Mesendoderm (in vitro differentiated cells): ENCODE measurements around the gene STEAP1B.

ENCODE experiments used
- DNase-seq: peaks from one replicate; pipeline ENCODE4 v3.0.0; 2013
- H2AK5ac ChIP-seq: 2 replicates; pipeline ENCODE4 v1.6.1; 2013; ENCODE audit warnings: low read length, inconsistent platforms
- H2BK120ac ChIP-seq: 2 replicates; pipeline ENCODE4 v1.6.1; 2013; ENCODE audit warnings: low read depth, mild to moderate bottlenecking, low read length, moderate library complexity, mixed read lengths
- H2BK15ac ChIP-seq: replicated peaks from 2 replicates; pipeline ENCODE4 v1.6.1; 2013; ENCODE audit warnings: low read depth, mild to moderate bottlenecking, moderate library complexity
- H2BK5ac ChIP-seq: 2 replicates; pipeline ENCODE4 v1.6.1; 2013; ENCODE audit warnings: low read length, inconsistent platforms
- H3K18ac ChIP-seq: 2 replicates; pipeline ENCODE4 v1.6.1; 2013; ENCODE audit warnings: mild to moderate bottlenecking, low read length, mixed read lengths
- H3K23ac ChIP-seq: one replicate; pipeline ENCODE4 v1.6.1; 2013; ENCODE audit warnings: low read length
- H3K27ac ChIP-seq: 2 replicates; pipeline ENCODE4 v1.5.1; 2013; ENCODE audit warnings: low read depth, mild to moderate bottlenecking, inconsistent platforms, low read length, moderate library complexity
- H3K27me3 ChIP-seq: 2 replicates; pipeline ENCODE4 v1.6.1; 2013; ENCODE audit warnings: low read length, control low read depth, mild to moderate bottlenecking, inconsistent platforms; ENCODE audit not compliant: insufficient read depth, poor library complexity
- H3K36me3 ChIP-seq: 2 replicates; pipeline ENCODE4 v1.6.1; 2013; ENCODE audit warnings: low read length, inconsistent platforms; ENCODE audit not compliant: control insufficient read depth, insufficient read depth
- H3K4ac ChIP-seq: one replicate; pipeline ENCODE4 v1.6.1; 2013; ENCODE audit warnings: low read depth, mild to moderate bottlenecking, low read length, moderate library complexity
- H3K4me1 ChIP-seq: 2 replicates; pipeline ENCODE4 v1.6.1; 2013; ENCODE audit warnings: low read depth, low read length, inconsistent platforms; ENCODE audit not compliant: control insufficient read depth
- H3K4me2 ChIP-seq: 2 replicates; pipeline ENCODE4 v1.6.1; 2013; ENCODE audit warnings: low read length
- H3K4me3 ChIP-seq: 2 replicates; pipeline ENCODE4 v1.5.1; 2013; ENCODE audit warnings: mild to moderate bottlenecking, low read length
- H3K56ac ChIP-seq: one replicate; pipeline ENCODE4 v1.6.1; 2013; ENCODE audit warnings: low read length
- H3K79me1 ChIP-seq: 2 replicates; pipeline ENCODE4 v1.6.1; 2013; ENCODE audit warnings: low read length, inconsistent platforms
- H3K79me2 ChIP-seq: 2 replicates; pipeline ENCODE4 v1.6.1; 2013; ENCODE audit warnings: mild to moderate bottlenecking, low read length; ENCODE audit not compliant: control insufficient read depth, insufficient read depth
- H3K9ac ChIP-seq: 2 replicates; pipeline ENCODE4 v1.6.1; 2013; ENCODE audit warnings: low read length, inconsistent platforms
- H4K5ac ChIP-seq: one replicate; pipeline ENCODE4 v1.6.1; 2013; ENCODE audit warnings: low read length
- H4K8ac ChIP-seq: one replicate; pipeline ENCODE4 v1.6.1; 2013; ENCODE audit warnings: low read depth, mild to moderate bottlenecking, control low read depth, low read length, moderate library complexity
- WGBS: extraction: QIAGEN DNeasy Blood & Tissue Kit; methylation state at CpG from one replicate; pipeline ENCODE4 v1.1.7; 2013; ENCODE audit warnings: low lambda C conversion rate, missing lambda C conversion rate; ENCODE audit not compliant: insufficient coverage; ENCODE audit errors: extremely low coverage; 5-methylcytosine and 5-hydroxymethylcytosine counted together

STEAP1B gene

DNA sequence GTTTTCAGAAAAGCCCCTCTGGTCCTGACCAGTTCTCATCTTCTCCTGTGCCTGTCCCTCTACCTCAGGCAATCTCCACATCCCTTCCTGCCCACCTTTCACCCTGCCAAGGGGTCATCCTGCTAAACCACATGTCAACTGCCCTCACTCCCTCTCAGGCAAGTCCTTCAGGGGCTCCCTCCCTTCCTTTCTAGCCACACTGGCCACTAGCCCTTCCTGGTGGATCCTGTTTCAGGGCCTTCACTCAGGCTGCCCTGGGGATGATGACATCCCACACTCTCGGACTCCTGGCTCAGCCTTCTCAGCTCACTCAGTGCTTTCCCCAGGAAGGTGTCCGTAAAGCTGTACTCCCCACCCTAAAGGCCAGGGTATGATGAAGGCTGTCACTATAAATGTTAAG, 13.4 kb downstream of the STEAP1B start:
- Histone ChIP-seq H2BK5ac (no peak overlapping the region), H4K8ac (no peak overlapping the region), H3K27me3 (no peaks in the 10 kb centered on the region), H2BK15ac (no peak overlapping the region), H3K79me2 (no peaks in the 10 kb centered on the region), H3K4me3 (no peak overlapping the region), H3K9ac (no peak overlapping the region), H3K23ac (no peak overlapping the region), H3K4ac (no peak overlapping the region), H3K36me3 (no peaks in the 10 kb centered on the region), H3K27ac (no peak overlapping the region), H3K4me1 (peaks cover 2% of the 10 kb centered on the region), H3K56ac (no peak overlapping the region), H3K4me2 (no peak overlapping the region), H3K79me1 (no peaks in the 10 kb centered on the region), H2AK5ac (no peak overlapping the region), H2BK120ac (no peak overlapping the region), H4K5ac (no peak overlapping the region), H3K18ac (no peak overlapping the region)
- no peak for DNase-seq
- WGBS, result no CpG with 5 or more reads among the region's 2 CpGs

DNA sequence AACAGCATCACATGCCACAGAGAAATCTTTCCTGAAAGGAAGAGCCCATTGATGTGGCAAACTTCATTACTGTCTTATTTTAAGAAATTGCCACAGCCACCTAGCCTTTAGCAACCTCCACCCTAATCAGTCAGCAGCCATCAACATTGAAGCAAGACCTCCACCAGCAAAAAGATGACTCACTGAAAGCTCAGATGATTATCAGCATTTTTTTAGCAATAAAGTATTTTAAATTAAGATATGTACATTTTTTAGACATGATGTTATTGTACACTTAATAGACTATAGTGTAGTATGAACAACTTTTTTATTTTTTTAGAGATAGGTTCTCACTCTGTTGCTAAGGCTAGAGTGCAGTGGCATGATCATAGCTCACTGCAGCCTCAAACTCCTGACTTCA, 14.8 kb downstream of the STEAP1B start:
- Histone ChIP-seq H3K4me2 (no peak overlapping the region), H2BK120ac (no peak overlapping the region), H3K36me3 (no peaks in the 10 kb centered on the region), H3K79me1 (no peaks in the 10 kb centered on the region), H3K23ac (no peak overlapping the region), H3K27ac (no peak overlapping the region), H3K9ac (no peak overlapping the region), H3K79me2 (no peaks in the 10 kb centered on the region), H3K4me1 (peaks cover 2% of the 10 kb centered on the region), H2AK5ac (no peak overlapping the region), H2BK5ac (no peak overlapping the region), H3K18ac (no peak overlapping the region), H3K56ac (no peak overlapping the region), H3K27me3 (no peaks in the 10 kb centered on the region), H3K4ac (no peak overlapping the region), H3K4me3 (no peak overlapping the region), H4K5ac (no peak overlapping the region), H4K8ac (no peak overlapping the region), H2BK15ac (no peak overlapping the region)
- no peak for DNase-seq

DNA sequence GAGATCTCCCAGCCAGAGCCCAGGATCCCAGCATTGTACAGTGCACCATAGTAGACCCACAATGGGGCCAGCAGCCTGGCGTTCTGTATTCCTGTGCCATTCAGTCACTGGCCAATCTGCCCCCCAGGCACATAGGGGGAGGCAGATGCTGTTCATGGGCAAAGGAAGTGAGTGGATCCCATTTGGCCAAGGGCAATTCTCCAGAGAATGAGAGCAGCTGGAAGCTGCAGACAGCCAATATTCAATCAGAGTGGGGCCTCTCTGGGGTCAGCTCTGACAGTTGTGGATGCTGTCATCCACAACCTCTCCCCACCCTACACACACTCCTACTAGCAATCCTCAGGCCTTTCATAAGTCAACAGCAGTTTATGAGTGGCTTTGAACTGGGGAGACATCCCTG, 17.5 kb downstream of the STEAP1B start:
- Histone ChIP-seq H3K79me1 (no peaks in the 10 kb centered on the region), H3K56ac (no peak overlapping the region), H2BK120ac (no peak overlapping the region), H2AK5ac (no peak overlapping the region), H3K27ac (no peak overlapping the region), H3K4me1 (peaks cover 4% of the 10 kb centered on the region), H2BK5ac (no peak overlapping the region), H3K4me3 (no peak overlapping the region), H3K36me3 (no peaks in the 10 kb centered on the region), H3K4ac (no peak overlapping the region), H3K27me3 (no peaks in the 10 kb centered on the region), H2BK15ac (no peak overlapping the region), H4K8ac (no peak overlapping the region), H3K79me2 (no peaks in the 10 kb centered on the region), H3K18ac (no peak overlapping the region), H3K4me2 (no peak overlapping the region), H3K9ac (no peak overlapping the region), H4K5ac (no peak overlapping the region), H3K23ac (no peak overlapping the region)
- DNase-seq, result no peak
- no CpG with 5 or more reads among the region's 1 CpG for WGBS

DNA sequence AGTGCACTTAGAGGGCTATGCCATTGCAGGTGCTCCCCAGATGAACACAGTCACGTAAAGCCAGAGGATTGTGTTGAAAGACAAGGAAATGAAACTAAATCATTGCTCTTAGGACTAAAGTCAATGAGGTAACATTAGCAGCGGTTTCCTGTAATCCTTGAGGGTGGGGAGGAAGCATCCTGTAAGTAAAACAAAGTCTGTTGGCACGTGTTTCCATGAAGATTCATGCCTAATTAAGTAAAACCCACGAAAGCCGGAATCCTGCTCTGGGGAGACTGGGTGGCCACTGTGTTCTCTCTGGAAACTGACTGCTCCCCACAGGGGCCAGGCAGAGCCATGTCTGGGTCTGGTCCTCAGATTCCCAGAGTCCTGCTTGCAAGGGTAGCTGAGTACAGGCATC, 18.3 kb downstream of the STEAP1B start:
- DNase-seq, result no peak
- H2BK5ac ChIP-seq, result no peak overlapping the region
- H3K4me2 ChIP-seq, result no peak overlapping the region
- no peak overlapping the region for H3K4ac ChIP-seq
- H3K27ac ChIP-seq, result no peak overlapping the region
- no peak overlapping the region for H3K56ac ChIP-seq
- H3K4me3 ChIP-seq, result no peak overlapping the region
- H3K18ac ChIP-seq, result no peak overlapping the region
- H4K5ac ChIP-seq, result no peak overlapping the region
- H2BK120ac ChIP-seq, result no peak overlapping the region
- no CpG with 5 or more reads among the region's 5 CpGs for WGBS
- H3K79me1 ChIP-seq, result no peaks in the 10 kb centered on the region
- H3K9ac ChIP-seq, result no peak overlapping the region
- no peak overlapping the region for H2AK5ac ChIP-seq
- H3K23ac ChIP-seq, result no peak overlapping the region
- peaks cover 8% of the 10 kb centered on the region for H3K4me1 ChIP-seq
- no peaks in the 10 kb centered on the region for H3K79me2 ChIP-seq
- H2BK15ac ChIP-seq, result no peak overlapping the region
- no peak overlapping the region for H4K8ac ChIP-seq
- no peaks in the 10 kb centered on the region for H3K36me3 ChIP-seq
- H3K27me3 ChIP-seq, result no peaks in the 10 kb centered on the region

DNA sequence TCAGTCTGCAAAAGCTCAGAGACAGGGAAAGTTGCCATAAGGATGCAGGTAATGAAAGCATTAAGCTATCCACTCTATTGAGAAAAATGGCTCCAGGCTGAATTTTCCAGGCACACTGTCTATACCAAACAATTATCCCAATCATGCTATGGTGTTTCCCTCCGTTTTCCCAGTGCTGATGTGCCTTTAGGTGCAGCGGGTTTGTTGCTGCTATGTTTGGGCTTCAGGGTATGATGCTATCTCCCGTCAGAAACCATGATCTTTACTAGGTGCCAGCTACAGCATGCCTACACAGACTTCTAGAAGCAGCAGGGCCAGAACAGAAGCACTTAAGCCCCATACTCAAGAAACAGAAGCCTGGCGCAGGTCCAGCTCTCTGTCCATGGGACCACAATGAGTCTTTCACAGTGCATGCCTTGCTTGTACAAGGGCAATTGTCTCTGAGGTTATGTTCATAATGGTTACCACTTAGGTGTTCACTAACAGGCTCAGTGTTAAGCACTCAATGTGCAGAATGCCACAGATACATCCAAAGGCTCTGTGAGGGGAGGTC, 19.4 kb downstream of the STEAP1B start:
- Histone ChIP-seq H3K79me1 (no peaks in the 10 kb centered on the region), H3K27ac (no peak overlapping the region), H3K9ac (no peak overlapping the region), H3K18ac (no peak overlapping the region), H3K27me3 (no peaks in the 10 kb centered on the region), H2BK5ac (no peak overlapping the region), H2AK5ac (no peak overlapping the region), H4K5ac (no peak overlapping the region), H2BK15ac (no peak overlapping the region), H3K4me3 (no peak overlapping the region), H3K36me3 (no peaks in the 10 kb centered on the region), H4K8ac (no peak overlapping the region), H3K4me2 (no peak overlapping the region), H2BK120ac (no peak overlapping the region), H3K79me2 (no peaks in the 10 kb centered on the region), H3K4ac (no peak overlapping the region), H3K23ac (no peak overlapping the region), H3K56ac (no peak overlapping the region), H3K4me1 (peaks cover 8% of the 10 kb centered on the region)
- DNase-seq, result no peak
- WGBS, result no CpG with 5 or more reads among the region's 4 CpGs

DNA sequence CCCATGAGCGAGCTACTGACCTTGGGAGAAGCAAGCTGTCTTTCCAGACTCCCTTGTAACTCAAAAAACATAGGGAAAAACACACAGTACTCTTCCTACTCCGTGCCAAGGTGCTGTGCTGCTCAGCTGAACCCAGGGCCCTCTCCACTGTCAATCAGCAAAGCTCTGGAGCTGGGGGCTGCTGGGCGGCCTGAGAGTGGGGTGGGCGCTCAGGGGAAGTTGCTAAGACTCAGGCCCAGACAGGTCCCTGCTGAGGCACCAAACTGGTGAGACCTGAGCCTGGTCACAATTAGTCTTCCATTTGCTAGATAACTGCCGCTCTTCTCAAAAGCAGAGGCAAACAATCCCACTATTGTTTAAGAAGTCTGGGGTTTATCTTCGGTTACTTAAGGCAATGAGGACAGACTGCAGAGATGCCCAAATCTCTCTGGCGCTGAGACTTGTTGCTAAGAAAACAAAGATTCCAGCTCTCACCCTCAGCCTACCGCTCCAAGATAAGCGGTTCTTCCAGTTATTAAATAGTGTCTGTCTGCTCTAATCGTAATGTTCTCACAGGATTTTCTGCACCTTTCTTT, 22.0 kb downstream of the STEAP1B start:
- peaks cover 8% of the 10 kb centered on the region for H3K4me1 ChIP-seq
- no peaks in the 10 kb centered on the region for H3K79me1 ChIP-seq
- peak overlapping the region; percentile 94 for H2BK5ac ChIP-seq
- peak overlapping the region; percentile 56 for H2BK120ac ChIP-seq
- H3K36me3 ChIP-seq, result no peaks in the 10 kb centered on the region
- peak overlapping the region; percentile 82 for H3K56ac ChIP-seq
- H2AK5ac ChIP-seq, result no peak overlapping the region
- peak overlapping the region; percentile 38 for H3K9ac ChIP-seq
- DNase-seq, result peak; percentile 96
- no peak overlapping the region for H4K8ac ChIP-seq
- H3K23ac ChIP-seq, result no peak overlapping the region
- H2BK15ac ChIP-seq, result no peak overlapping the region
- no peak overlapping the region for H4K5ac ChIP-seq
- no peaks in the 10 kb centered on the region for H3K79me2 ChIP-seq
- peak overlapping the region; percentile 94 for H3K27ac ChIP-seq
- no CpG with 5 or more reads among the region's 10 CpGs for WGBS
- no peaks in the 10 kb centered on the region for H3K27me3 ChIP-seq
- H3K4ac ChIP-seq, result no peak overlapping the region
- H3K4me2 ChIP-seq, result no peak overlapping the region
- no peak overlapping the region for H3K4me3 ChIP-seq
- H3K18ac ChIP-seq, result peak overlapping the region; percentile 72
